GM08714 (cell line): ENCODE measurements around the gene OR2M7.
"Not testable (repeated sequence)": the region's sequence is repeated elsewhere in the genome, so short reads cannot be mapped to it uniquely, and the experiment has no call there.

Source experiments
- H3K4me3 ChIP-seq: fragments of 200-500 bp; sonication (Bioruptor generic); 2 replicates; pipeline ENCODE4 v1.5.1; 2014; ENCODE audit warnings: mild to moderate bottlenecking, low read length, inconsistent platforms
- ZNF274 ChIP-seq: IDR thresholded peaks from 2 replicates; pipeline ENCODE4 v1.6.1; 2012; ENCODE audit warnings: mild to moderate bottlenecking, low read depth, low read length

The OR2M7 gene

GRCh38 chr1:248324468-248324867 lies at the start of gene OR2M7:
TSS of gene OR2M7 (minus strand) at chr1:248324568. CDS start at chr1:248324568, 0 bp downstream.
- no peak within 1 kb of the TSS for H3K4me3 ChIP-seq
- TF ChIP-seq ZNF274, result no peak

- TF ChIP-seq ZNF274, result no peak
- no peak overlapping the region for H3K4me3 ChIP-seq
Measured at GRCh38 chr1:248373761-248374160, 49.4 kb upstream of the OR2M7 start.

GRCh38 chr1:248372394-248372793 lies 48.0 kb upstream of the OR2M7 start:
- H3K4me3 ChIP-seq, result no peak overlapping the region
- TF ChIP-seq ZNF274, result no peak

- H3K4me3 ChIP-seq, result no peak overlapping the region
- TF ChIP-seq ZNF274, result no peak
Measured at GRCh38 chr1:248366609-248367008, 42.2 kb upstream of the OR2M7 start.

GRCh38 chr1:248361121-248361715 lies 36.9 kb upstream of the OR2M7 start, which contains the start of gene OR2T4:
TSS of gene OR2T4 (plus strand) at chr1:248361665. CDS start at chr1:248361665, 0 bp downstream.
- no peak within 1 kb of the TSS for H3K4me3 ChIP-seq
- TF ChIP-seq ZNF274, result no peak

GRCh38 chr1:248359415-248359814 lies 35.0 kb upstream of the OR2M7 start:
- no peak for TF ChIP-seq ZNF274
- H3K4me3 ChIP-seq, result no peak overlapping the region

GRCh38 chr1:248348475-248348874 lies 24.1 kb upstream of the OR2M7 start, which contains the start of gene OR14C36:
TSS of gene OR14C36 (plus strand) at chr1:248348775. CDS start at chr1:248348775, 0 bp downstream.
- H3K4me3 ChIP-seq, result no peak within 1 kb of the TSS
- no peak for TF ChIP-seq ZNF274

- no peak for TF ChIP-seq ZNF274
- no peak overlapping the region for H3K4me3 ChIP-seq
Measured at GRCh38 chr1:248343451-248343850, 19.1 kb upstream of the OR2M7 start.

- no peak for TF ChIP-seq ZNF274
- no peak overlapping the region for H3K4me3 ChIP-seq
Measured at GRCh38 chr1:248316796-248317195, 7.6 kb downstream of the OR2M7 start.

GRCh38 chr1:248306740-248307139 lies 17.6 kb downstream of the OR2M7 start:
- H3K4me3 ChIP-seq, result not testable (repeated sequence)

GRCh38 chr1:248306103-248306502 lies 18.3 kb downstream of the OR2M7 start:
- no peak for TF ChIP-seq ZNF274
- no peak overlapping the region for H3K4me3 ChIP-seq

GRCh38 chr1:248305672-248306071 lies 18.7 kb downstream of the OR2M7 start:
- not testable (repeated sequence) for H3K4me3 ChIP-seq

GRCh38 chr1:248303324-248303723 lies 21.0 kb downstream of the OR2M7 start, which contains the start of gene OR2T12:
TSS of gene OR2T12 (minus strand) at chr1:248303424. CDS start at chr1:248295578, 7,846 bp downstream.
- TF ChIP-seq ZNF274, result no peak
- no peak within 1 kb of the TSS for H3K4me3 ChIP-seq

- no peak for TF ChIP-seq ZNF274
- no peak overlapping the region for H3K4me3 ChIP-seq
Measured at GRCh38 chr1:248288391-248288790, 36.0 kb downstream of the OR2M7 start.

- no peak for TF ChIP-seq ZNF274
- no peak within 1 kb of the TSS for H3K4me3 ChIP-seq
Measured at GRCh38 chr1:248277876-248278275, 46.5 kb downstream of the OR2M7 start, which contains the start of gene OR2T33. TSS of gene OR2T33 (minus strand) at chr1:248277976. CDS start at chr1:248273814, 4,162 bp downstream.
